HEK293 (cell line): ENCODE data around the gene CCL14.

Source experiments
- CTCF ChIA-PET: fragments of 350-600 bp; formaldehyde crosslinking; extraction: SDS; loops from one replicate; lab custom pipeline; 2021; ENCODE audit warnings: antibody characterized with exemption; lab: Yijun Ruan, JAX
- POLR2A ChIA-PET: fragments of 300-600 bp; formaldehyde crosslinking; extraction: SDS; loops from one replicate; lab custom pipeline; 2020; ENCODE audit warnings: antibody characterized with exemption, inconsistent platforms; lab: Yijun Ruan, JAX
- H3K27ac ChIP-seq: fragments of 200-500 bp; sonication (Bioruptor generic); 2 replicates; pipeline ENCODE4 v1.5.1; 2014; ENCODE audit warnings: low read depth, low read length, control low read depth, inconsistent platforms; ENCODE audit errors: extremely low read depth
- H3K36me3 ChIP-seq, 2 experiments: fragments of 200-500 bp in 1 of 2; sonication (Bioruptor generic) in 1 of 2; 1 replicate in 1 of 2; 2 replicates in 1 of 2; pipeline ENCODE4 v1.5.1; 2014 to 2017; ENCODE audit warnings: inconsistent platforms in 2 of 2, low read length in 2 of 2; ENCODE audit not compliant: control insufficient read depth in 2 of 2, insufficient read depth in 1 of 2
- H3K4me1 ChIP-seq: fragments of 200-500 bp; sonication (Bioruptor generic); 2 replicates; pipeline ENCODE4 v1.5.1; 2014; ENCODE audit warnings: mild to moderate bottlenecking, low read length, inconsistent platforms; ENCODE audit not compliant: control insufficient read depth, insufficient read depth
- H3K4me3 ChIP-seq: 2 replicates; pipeline ENCODE4 v1.5.1; 2011; ENCODE audit warnings: low read depth, mild to moderate bottlenecking, control low read depth, low read length, moderate library complexity
- H3K9me3 ChIP-seq: fragments of 200-500 bp; sonication (Bioruptor generic); 2 replicates; pipeline ENCODE4 v1.5.1; 2014; ENCODE audit warnings: low read depth, low read length, inconsistent platforms; ENCODE audit not compliant: control insufficient read depth, insufficient read depth
- BCL11A ChIP-seq: fragments of 450-650 bp; formaldehyde crosslinking; IDR thresholded peaks from 2 replicates; pipeline ENCODE4 v1.5.1; 2016; ENCODE audit warnings: low read depth, missing biosample characterization, missing genetic modification characterization
- BCL6B ChIP-seq: fragments of 450-650 bp; formaldehyde crosslinking; IDR thresholded peaks from 2 replicates; pipeline ENCODE4 v1.5.1; 2017; ENCODE audit warnings: missing biosample characterization, missing genetic modification characterization
- HOXD13 ChIP-seq: sonication (generic); formaldehyde crosslinking; IDR thresholded peaks from 2 replicates; pipeline ENCODE4 v1.8.0; 2022; ENCODE audit warnings: missing genetic modification reagents, borderline replicate concordance
- KLF17 ChIP-seq: fragments of 450-650 bp; formaldehyde crosslinking; IDR thresholded peaks from 2 replicates; pipeline ENCODE4 v1.5.1; 2016; ENCODE audit warnings: missing biosample characterization, missing genetic modification characterization
- KLF8 ChIP-seq: fragments of 450-650 bp; formaldehyde crosslinking; IDR thresholded peaks from 2 replicates; pipeline ENCODE4 v1.5.1; 2016; ENCODE audit warnings: missing biosample characterization, missing genetic modification characterization
- MYNN ChIP-seq: fragments of 450-650 bp; formaldehyde crosslinking; IDR thresholded peaks from 2 replicates; pipeline ENCODE4 v1.5.1; 2016; ENCODE audit warnings: missing biosample characterization, missing genetic modification characterization, borderline replicate concordance
- OVOL3 ChIP-seq: fragments of 450-650 bp; formaldehyde crosslinking; IDR thresholded peaks from 2 replicates; pipeline ENCODE4 v1.5.1; 2016; ENCODE audit warnings: missing biosample characterization, missing genetic modification characterization
- TRIM28 ChIP-seq: IDR thresholded peaks from 2 replicates; pipeline ENCODE4 v1.6.1; 2011; ENCODE audit warnings: low read length, control low read depth, borderline replicate concordance
- ZBTB8A ChIP-seq: fragments of 450-650 bp; formaldehyde crosslinking; IDR thresholded peaks from 2 replicates; pipeline ENCODE4 v1.5.1; 2016; ENCODE audit warnings: missing biosample characterization, missing genetic modification characterization
- ZFP41 ChIP-seq: fragments of 450-650 bp; formaldehyde crosslinking; IDR thresholded peaks from 2 replicates; pipeline ENCODE4 v1.5.1; 2016; ENCODE audit warnings: missing biosample characterization, missing genetic modification characterization, borderline replicate concordance
- ZIC2 ChIP-seq: fragments of 450-650 bp; formaldehyde crosslinking; IDR thresholded peaks from 2 replicates; pipeline ENCODE4 v1.5.1; 2016; ENCODE audit warnings: missing biosample characterization, missing genetic modification characterization
- ZNF10 ChIP-seq: fragments of 450-650 bp; formaldehyde crosslinking; IDR thresholded peaks from 2 replicates; pipeline ENCODE4 v1.5.1; 2017; ENCODE audit warnings: missing biosample characterization, missing genetic modification characterization
- ZNF114 ChIP-seq: fragments of 450-650 bp; formaldehyde crosslinking; IDR thresholded peaks from 2 replicates; pipeline ENCODE4 v1.5.0; 2017; ENCODE audit warnings: missing biosample characterization, missing genetic modification characterization
- ZNF146 ChIP-seq: fragments of 450-650 bp; formaldehyde crosslinking; IDR thresholded peaks from 2 replicates; pipeline ENCODE4 v1.5.1; 2016; ENCODE audit warnings: missing biosample characterization, missing genetic modification characterization
- ZNF169 ChIP-seq: fragments of 450-650 bp; formaldehyde crosslinking; IDR thresholded peaks from 2 replicates; pipeline ENCODE4 v1.5.1; 2016; ENCODE audit warnings: missing biosample characterization, missing genetic modification characterization
- ZNF174 ChIP-seq: fragments of 450-650 bp; formaldehyde crosslinking; IDR thresholded peaks from 2 replicates; pipeline ENCODE4 v1.5.0; 2017; ENCODE audit warnings: missing biosample characterization, mild to moderate bottlenecking, missing genetic modification characterization
- ZNF175 ChIP-seq: fragments of 450-650 bp; formaldehyde crosslinking; IDR thresholded peaks from 2 replicates; pipeline ENCODE4 v1.5.1; 2016; ENCODE audit warnings: missing biosample characterization, missing genetic modification characterization
- ZNF24 ChIP-seq: fragments of 450-650 bp; formaldehyde crosslinking; IDR thresholded peaks from 2 replicates; pipeline ENCODE4 v1.5.1; 2016; ENCODE audit warnings: missing biosample characterization, missing genetic modification characterization
- ZNF292 ChIP-seq: fragments of 450-650 bp; formaldehyde crosslinking; IDR thresholded peaks from 2 replicates; pipeline ENCODE4 v1.5.1; 2016; ENCODE audit warnings: low read depth, missing biosample characterization, missing genetic modification characterization, borderline replicate concordance
- ZNF311 ChIP-seq: fragments of 450-650 bp; formaldehyde crosslinking; IDR thresholded peaks from 2 replicates; pipeline ENCODE4 v1.5.1; 2017; ENCODE audit warnings: missing biosample characterization, missing genetic modification characterization, borderline replicate concordance
- ZNF350 ChIP-seq: fragments of 450-650 bp; formaldehyde crosslinking; IDR thresholded peaks from 2 replicates; pipeline ENCODE4 v1.5.0; 2017; ENCODE audit warnings: missing biosample characterization, mild to moderate bottlenecking, missing genetic modification characterization
- ZNF366 ChIP-seq: fragments of 450-650 bp; formaldehyde crosslinking; conservative IDR thresholded peaks from 2 replicates; pipeline ENCODE4 v1.5.1; 2016; ENCODE audit warnings: missing biosample characterization, missing genetic modification characterization
- ZNF513 ChIP-seq: fragments of 450-650 bp; IDR thresholded peaks from 2 replicates; pipeline ENCODE4 v1.5.1; 2018; ENCODE audit warnings: missing biosample characterization, missing genetic modification characterization
- ZNF514 ChIP-seq: fragments of 450-650 bp; formaldehyde crosslinking; IDR thresholded peaks from 2 replicates; pipeline ENCODE4 v1.5.1; 2016; ENCODE audit warnings: missing biosample characterization, missing genetic modification characterization
- ZNF548 ChIP-seq: fragments of 450-650 bp; formaldehyde crosslinking; IDR thresholded peaks from 2 replicates; pipeline ENCODE4 v1.5.1; 2016; ENCODE audit warnings: missing biosample characterization, missing genetic modification characterization
- ZNF600 ChIP-seq: fragments of 450-650 bp; formaldehyde crosslinking; IDR thresholded peaks from 2 replicates; pipeline ENCODE4 v1.5.1; 2016; ENCODE audit warnings: missing biosample characterization, missing genetic modification characterization
- ZNF626 ChIP-seq: fragments of 450-650 bp; sonication (Bioruptor Pico); formaldehyde crosslinking; IDR thresholded peaks from 2 replicates; pipeline ENCODE4 v1.5.1; 2018; ENCODE audit warnings: missing biosample characterization, missing genetic modification characterization, inconsistent platforms
- ZNF670 ChIP-seq: fragments of 450-650 bp; formaldehyde crosslinking; IDR thresholded peaks from 2 replicates; pipeline ENCODE4 v1.5.1; 2016; ENCODE audit warnings: missing biosample characterization, missing genetic modification characterization, low read depth
- ZNF677 ChIP-seq: fragments of 450-650 bp; IDR thresholded peaks from 2 replicates; pipeline ENCODE4 v1.5.0; 2018; ENCODE audit warnings: missing biosample characterization, mild to moderate bottlenecking, missing genetic modification characterization, moderate library complexity
- ZNF704 ChIP-seq: fragments of 450-650 bp; formaldehyde crosslinking; IDR thresholded peaks from 2 replicates; pipeline ENCODE4 v1.5.1; 2016; ENCODE audit warnings: missing biosample characterization, missing genetic modification characterization
- ZNF747 ChIP-seq: fragments of 450-650 bp; formaldehyde crosslinking; IDR thresholded peaks from 2 replicates; pipeline ENCODE4 v1.5.1; 2016; ENCODE audit warnings: missing biosample characterization, missing genetic modification characterization
- ZNF768 ChIP-seq: fragments of 450-650 bp; formaldehyde crosslinking; IDR thresholded peaks from 2 replicates; pipeline ENCODE4 v1.5.1; 2018; ENCODE audit warnings: missing biosample characterization, mild to moderate bottlenecking, missing genetic modification characterization
- ZNF792 ChIP-seq: fragments of 450-650 bp; formaldehyde crosslinking; IDR thresholded peaks from 2 replicates; pipeline ENCODE4 v1.5.1; 2016; ENCODE audit warnings: missing biosample characterization, missing genetic modification characterization
- ZNF843 ChIP-seq: fragments of 450-650 bp; formaldehyde crosslinking; IDR thresholded peaks from 2 replicates; pipeline ENCODE4 v1.5.1; 2016; ENCODE audit warnings: missing biosample characterization, missing genetic modification characterization
- TF ChIP-seq, protein P1 (sequence below): fragments of 450-650 bp; formaldehyde crosslinking; IDR thresholded peaks from 2 replicates; pipeline ENCODE4 v1.5.1; 2016; ENCODE audit warnings: missing biosample characterization, missing genetic modification characterization, low read depth

Gene CCL14

GRCh38 chr17:36017799-36018198 is 31.3 kb upstream of the CCL14 start, which contains the start of gene CCL23:
TSS of gene CCL23 (minus strand) at chr17:36017972. CDS start at chr17:36017897, 75 bp downstream.
- CTCF ChIA-PET, result interaction anchor here (0.7 to 1.4 kb wide), 6 partner anchors 13 to 131 kb away, joined by 3 to 6 read pairs (median 3); no protein-coding TSS in a partner anchor
- no peak within 1 kb of the TSS for H3K27ac ChIP-seq

GRCh38 chr17:36016555-36016954 is 30.0 kb upstream of the CCL14 start:
- H3K36me3 ChIP-seq, result no peaks in the 10 kb centered on the region
- no peaks in the 10 kb centered on the region for H3K9me3 ChIP-seq
- TF ChIP-seq, protein P1, sequence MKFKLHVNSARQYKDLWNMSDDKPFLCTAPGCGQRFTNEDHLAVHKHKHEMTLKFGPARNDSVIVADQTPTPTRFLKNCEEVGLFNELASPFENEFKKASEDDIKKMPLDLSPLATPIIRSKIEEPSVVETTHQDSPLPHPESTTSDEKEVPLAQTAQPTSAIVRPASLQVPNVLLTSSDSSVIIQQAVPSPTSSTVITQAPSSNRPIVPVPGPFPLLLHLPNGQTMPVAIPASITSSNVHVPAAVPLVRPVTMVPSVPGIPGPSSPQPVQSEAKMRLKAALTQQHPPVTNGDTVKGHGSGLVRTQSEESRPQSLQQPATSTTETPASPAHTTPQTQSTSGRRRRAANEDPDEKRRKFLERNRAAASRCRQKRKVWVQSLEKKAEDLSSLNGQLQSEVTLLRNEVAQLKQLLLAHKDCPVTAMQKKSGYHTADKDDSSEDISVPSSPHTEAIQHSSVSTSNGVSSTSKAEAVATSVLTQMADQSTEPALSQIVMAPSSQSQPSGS (tag by site-specific recombination), result no peak
- no peak for TF ChIP-seq ZNF513 (tag by site-specific recombination)
- TF ChIP-seq BCL6B (tag by site-specific recombination), result no peak
- no peak for TF ChIP-seq ZNF292
- TF ChIP-seq ZNF350 (tag by site-specific recombination), result no peak
- TF ChIP-seq ZNF24 (tag by site-specific recombination), result no peak
- TF ChIP-seq TRIM28, result no peak
- TF ChIP-seq BCL11A (tag by site-specific recombination), result no peak
- no peak for TF ChIP-seq ZNF768
- no peak for TF ChIP-seq HOXD13 (CRISPR knock-in tag)
- TF ChIP-seq ZIC2 (tag by site-specific recombination), result no peak
- no peak for TF ChIP-seq MYNN
- no peak for TF ChIP-seq ZNF174 (tag by site-specific recombination)
- TF ChIP-seq ZNF843 (tag by site-specific recombination), result no peak
- TF ChIP-seq ZNF175 (tag by site-specific recombination), result no peak
- no peak for TF ChIP-seq ZNF792 (tag by site-specific recombination)
- TF ChIP-seq ZNF670, result no peak
- no peak for TF ChIP-seq ZNF311
- no peak for TF ChIP-seq ZNF677
- TF ChIP-seq ZNF169 (tag by site-specific recombination), result no peak
- TF ChIP-seq, all 188 proteins: peak for 0
- Histone ChIP-seq H3K4me3 (no peak overlapping the region), H3K27ac (no peak overlapping the region), H3K4me1 (no peaks in the 10 kb centered on the region)
- ChIA-PET CTCF (interaction anchor here (0.5 to 2.4 kb wide), 2 partner anchors 40 to 56 kb away, joined by 5 to 8 read pairs; no protein-coding TSS in a partner anchor), POLR2A (no interaction called here)

More at GRCh38 chr17:36017799-36018198, 31.3 kb upstream of the CCL14 start, which contains the start of gene CCL23:
- H3K9me3 ChIP-seq, result no peaks in the 10 kb centered on the region
- H3K4me3 ChIP-seq, result no peak within 1 kb of the TSS
- no peaks in the 10 kb centered on the region for H3K36me3 ChIP-seq
- H3K4me1 ChIP-seq, result no peaks in the 10 kb centered on the region
- TF ChIP-seq ZNF548 (no peak), ZNF514 (no peak), ZBTB8A (tag by site-specific recombination) (no peak), ZNF600 (no peak), ZNF366 (tag by site-specific recombination) (no peak), ZNF114 (tag by site-specific recombination) (no peak), KLF17 (no peak), KLF8 (no peak), ZNF626 (tag by site-specific recombination) (no peak), OVOL3 (tag by site-specific recombination) (no peak), ZNF747 (tag by site-specific recombination) (no peak), ZNF146 (no peak), ZNF10 (tag by site-specific recombination) (no peak), ZNF704 (tag by site-specific recombination) (no peak), ZFP41 (tag by site-specific recombination) (no peak)
- POLR2A ChIA-PET, result no interaction called here
